H9 (cell line): ENCODE results near the gene MSI2. TPM values are rescaled to one million over a fixed set of nuclear protein-coding genes. Genes with fewer than 3 reads are reported as not detected.

Experiments
- DNase-seq: peaks from one replicate; pipeline ENCODE4 v3.0.0-alpha.2; 2017
- H2AFZ ChIP-seq: one replicate; pipeline ENCODE4 v1.6.1; 2013; ENCODE audit warnings: mild to moderate bottlenecking, low read length, control low read depth, moderate library complexity
- H2AK5ac ChIP-seq: 2 replicates; pipeline ENCODE4 v1.6.1; 2013; ENCODE audit warnings: low read length, control low read depth, mixed read lengths; ENCODE audit not compliant: insufficient read length
- H2BK120ac ChIP-seq: one replicate; pipeline ENCODE4 v1.6.1; 2013; ENCODE audit warnings: low read depth, mild to moderate bottlenecking, low read length, control low read depth, inconsistent platforms; ENCODE audit not compliant: poor library complexity, severe bottlenecking
- H2BK12ac ChIP-seq: 2 replicates; pipeline ENCODE4 v1.6.1; 2013; ENCODE audit warnings: low read length, control low read depth, mixed read lengths, low read depth; ENCODE audit not compliant: insufficient read length
- H2BK15ac ChIP-seq: 2 replicates; pipeline ENCODE4 v1.6.1; 2013; ENCODE audit warnings: low read depth, low read length, control low read depth
- H2BK20ac ChIP-seq: one replicate; pipeline ENCODE4 v1.6.1; 2013; ENCODE audit warnings: low read depth, mild to moderate bottlenecking, low read length, control low read depth, inconsistent platforms; ENCODE audit not compliant: poor library complexity, severe bottlenecking
- H2BK5ac ChIP-seq: 2 replicates; pipeline ENCODE4 v1.6.1; 2013; ENCODE audit warnings: low read length, control low read depth, mixed read lengths; ENCODE audit not compliant: insufficient read length
- H3K14ac ChIP-seq: 2 replicates; pipeline ENCODE4 v1.6.1; 2013; ENCODE audit warnings: low read length, control low read depth; ENCODE audit not compliant: insufficient read depth
- H3K18ac ChIP-seq: 2 replicates; pipeline ENCODE4 v1.6.1; 2013; ENCODE audit warnings: low read depth, mild to moderate bottlenecking, mixed read lengths, low read length, control low read depth; ENCODE audit not compliant: insufficient read length
- H3K23ac ChIP-seq: 2 replicates; pipeline ENCODE4 v1.6.1; 2013; ENCODE audit warnings: low read length, control low read depth, mixed read lengths, low read depth; ENCODE audit not compliant: insufficient read length
- H3K23me2 ChIP-seq: 2 replicates; pipeline ENCODE4 v1.6.1; 2013; ENCODE audit warnings: low read depth, mild to moderate bottlenecking, mixed read lengths, low read length, control low read depth; ENCODE audit not compliant: insufficient read length, poor library complexity, severe bottlenecking
- H3K27ac ChIP-seq: 2 replicates; pipeline ENCODE4 v1.5.1; 2013; ENCODE audit warnings: low read length, control low read depth, mixed read lengths, low read depth; ENCODE audit not compliant: insufficient read length
- H3K27me3 ChIP-seq: 2 replicates; pipeline ENCODE4 v1.6.1; 2013; ENCODE audit warnings: low read length, control low read depth, inconsistent platforms; ENCODE audit not compliant: insufficient read depth
- H3K4ac ChIP-seq: 2 replicates; pipeline ENCODE4 v1.6.1; 2013; ENCODE audit warnings: low read depth, mild to moderate bottlenecking, control low read depth, inconsistent platforms, low read length, moderate library complexity
- H3K4me1 ChIP-seq: 2 replicates; pipeline ENCODE4 v1.6.1; 2013; ENCODE audit warnings: low read length, control low read depth, inconsistent platforms; ENCODE audit not compliant: insufficient read depth
- H3K4me2 ChIP-seq: 2 replicates; pipeline ENCODE4 v1.6.1; 2013; ENCODE audit warnings: low read length, control low read depth, mixed read lengths; ENCODE audit not compliant: insufficient read length, insufficient read depth
- H3K56ac ChIP-seq: 2 replicates; pipeline ENCODE4 v1.6.1; 2013; ENCODE audit warnings: low read depth, mild to moderate bottlenecking, mixed read lengths, low read length, control low read depth; ENCODE audit not compliant: insufficient read length
- H3K79me1 ChIP-seq: 2 replicates; pipeline ENCODE4 v1.6.1; 2013; ENCODE audit warnings: low read depth, mild to moderate bottlenecking, moderate library complexity, low read length, control low read depth, inconsistent platforms; ENCODE audit not compliant: insufficient read depth, poor library complexity, severe bottlenecking
- H3K79me2 ChIP-seq: 2 replicates; pipeline ENCODE4 v1.6.1; 2013; ENCODE audit warnings: low read length, control low read depth, inconsistent platforms; ENCODE audit not compliant: insufficient read depth
- H3K9ac ChIP-seq: 2 replicates; pipeline ENCODE4 v1.6.1; 2013; ENCODE audit warnings: low read length, control low read depth, mixed read lengths; ENCODE audit not compliant: insufficient read length; ENCODE audit errors: extremely low read depth
- H3K9me3 ChIP-seq: one replicate; pipeline ENCODE4 v1.6.1; 2013; ENCODE audit warnings: low read depth, low read length, inconsistent platforms; ENCODE audit not compliant: control insufficient read depth
- H3T11ph ChIP-seq: one replicate; pipeline ENCODE4 v1.6.1; 2013; ENCODE audit warnings: mild to moderate bottlenecking, low read length, control low read depth, inconsistent platforms
- H4K20me1 ChIP-seq: one replicate; pipeline ENCODE4 v1.6.1; 2013; ENCODE audit not compliant: control insufficient read depth, insufficient read length, insufficient read depth
- H4K5ac ChIP-seq: 2 replicates; pipeline ENCODE4 v1.6.1; 2013; ENCODE audit warnings: low read depth, mild to moderate bottlenecking, mixed read lengths, low read length, control low read depth; ENCODE audit not compliant: insufficient read length
- H4K8ac ChIP-seq: replicated peaks from 2 replicates; pipeline ENCODE4 v1.6.1; 2013; ENCODE audit warnings: low read length, control low read depth, mixed read lengths, low read depth; ENCODE audit not compliant: insufficient read length
- H4K91ac ChIP-seq: 2 replicates; pipeline ENCODE4 v1.6.1; 2013; ENCODE audit warnings: low read depth, mild to moderate bottlenecking, moderate library complexity, mixed read lengths, low read length, control low read depth; ENCODE audit not compliant: insufficient read length
- H3K27ac Mint-ChIP-seq, 3 experiments: 2 replicates in 2 of 3; 3 replicates in 1 of 3; pipeline ENCODE4 v1.8.0; 2020 to 2021; ENCODE audit warnings: mixed read lengths in 3 of 3, mild to moderate bottlenecking in 1 of 3, moderate library complexity in 1 of 3
- H3K27me3 Mint-ChIP-seq: 2 replicates; pipeline ENCODE4 v1.8.0; 2021; ENCODE audit warnings: low read depth, mild to moderate bottlenecking, moderate library complexity, mixed read lengths
- H3K36me3 Mint-ChIP-seq, 3 experiments: 2 replicates in 2 of 3; 3 replicates in 1 of 3; pipeline ENCODE4 v1.8.0; 2020 to 2021; ENCODE audit warnings: low read depth in 3 of 3, mixed read lengths in 3 of 3; ENCODE audit not compliant: insufficient read depth in 1 of 3
- H3K4me1 Mint-ChIP-seq, 2 experiments: 2 replicates each; pipeline ENCODE4 v1.8.0; 2020; ENCODE audit warnings: mixed read lengths in 2 of 2
- H3K4me3 Mint-ChIP-seq, 2 experiments: 2 replicates in 1 of 2; 3 replicates in 1 of 2; pipeline ENCODE4 v1.8.0; 2020 to 2021; ENCODE audit warnings: mild to moderate bottlenecking in 2 of 2, mixed read lengths in 2 of 2, moderate library complexity in 1 of 2
- H3K9me3 Mint-ChIP-seq, 2 experiments: 2 replicates in 1 of 2; 3 replicates in 1 of 2; pipeline ENCODE4 v1.8.0; 2020; ENCODE audit warnings: mild to moderate bottlenecking in 2 of 2, mixed read lengths in 2 of 2, moderate library complexity in 1 of 2
- WGBS: extraction: QIAGEN DNeasy Blood & Tissue Kit; methylation state at CpG from one replicate; pipeline ENCODE4 v1.1.7; 2013; ENCODE audit warnings: missing lambda C conversion rate, low lambda C conversion rate, mixed read lengths; ENCODE audit not compliant: insufficient read length; ENCODE audit errors: extremely low coverage; 5-methylcytosine and 5-hydroxymethylcytosine counted together
- total RNA-seq: library from RNA; stranded (reverse); gene quantifications from 2 replicates; pipeline ENCODE4 v1.2.1, GENCODE V29; 2021
- TF ChIP-seq, protein P1 (sequence below): fragments of 200-600 bp; sonication (generic); conservative IDR thresholded peaks from 3 replicates; pipeline ENCODE4 v1.8.0; 2021; ENCODE audit warnings: antibody characterized with exemption, mild to moderate bottlenecking

The MSI2 gene
- total RNA-seq, 1 experiment from 2014 or later: 98.5 TPM

DNA sequence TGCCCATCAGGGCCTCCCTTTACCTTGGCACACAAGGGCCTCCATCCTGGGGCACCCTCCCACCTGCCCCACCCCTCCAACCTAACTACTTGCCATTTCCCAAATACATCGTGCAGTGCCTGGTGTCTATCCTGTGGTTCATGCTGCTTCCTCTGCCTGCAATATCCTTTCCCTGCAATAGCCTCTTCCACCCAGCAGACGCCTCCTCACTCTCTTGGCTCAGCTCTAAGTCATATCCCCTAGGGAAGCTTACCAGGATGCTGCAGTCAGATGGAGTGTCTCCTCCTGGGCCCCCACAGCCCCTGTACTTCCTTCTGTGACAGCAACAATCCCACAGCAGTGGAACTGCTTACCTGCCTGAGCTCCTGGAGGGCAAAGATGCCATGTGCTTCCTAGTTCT, 452.1 kb downstream of the MSI2 start:
- Histone ChIP-seq H3K23me2 (no peaks in the 10 kb centered on the region), H4K20me1 (no peaks in the 10 kb centered on the region), H3K4me2 (peak overlapping the region; percentile 42), H3K4me1 (no peaks in the 10 kb centered on the region), H3K9ac (no peak overlapping the region), H3K79me2 (no peaks in the 10 kb centered on the region), H4K5ac (no peak overlapping the region), H3K27ac (no peak overlapping the region), H4K8ac (no peak overlapping the region), H2BK20ac (no peak overlapping the region), H3K23ac (no peak overlapping the region), H3K79me1 (no peaks in the 10 kb centered on the region), H3K4ac (no peak overlapping the region), H2BK15ac (no peak overlapping the region), H3K56ac (no peak overlapping the region), H2BK120ac (no peak overlapping the region), H3K27me3 (no peaks in the 10 kb centered on the region; the same call in 1 of the 2 replicates), H2AK5ac (no peak overlapping the region), H3K14ac (no peak overlapping the region), H4K91ac (no peak overlapping the region), H2BK5ac (no peak overlapping the region), H3K9me3 (no peaks in the 10 kb centered on the region), H2BK12ac (no peak overlapping the region), H2AFZ (no peak overlapping the region), H3K18ac (no peak overlapping the region), H3T11ph (no peak overlapping the region)
- Mint-ChIP-seq H3K9me3 (no peaks in the 10 kb centered on the region), H3K4me1 (peaks cover 14 to 22% of the 10 kb centered on the region in 2 experiments), H3K27ac (no peak overlapping the region; a peak in 1 of 7 replicates), H3K4me3 (peak overlapping the region in 1 of 2 experiments; percentile 63; a peak in 2 of 5 replicates), H3K27me3 (peaks cover 34% of the 10 kb centered on the region), H3K36me3 (no peaks in the 10 kb centered on the region)
- DNase-seq: no peak
- no CpG with 5 or more reads among the region's 2 CpGs for WGBS
- TF ChIP-seq, protein P1, sequence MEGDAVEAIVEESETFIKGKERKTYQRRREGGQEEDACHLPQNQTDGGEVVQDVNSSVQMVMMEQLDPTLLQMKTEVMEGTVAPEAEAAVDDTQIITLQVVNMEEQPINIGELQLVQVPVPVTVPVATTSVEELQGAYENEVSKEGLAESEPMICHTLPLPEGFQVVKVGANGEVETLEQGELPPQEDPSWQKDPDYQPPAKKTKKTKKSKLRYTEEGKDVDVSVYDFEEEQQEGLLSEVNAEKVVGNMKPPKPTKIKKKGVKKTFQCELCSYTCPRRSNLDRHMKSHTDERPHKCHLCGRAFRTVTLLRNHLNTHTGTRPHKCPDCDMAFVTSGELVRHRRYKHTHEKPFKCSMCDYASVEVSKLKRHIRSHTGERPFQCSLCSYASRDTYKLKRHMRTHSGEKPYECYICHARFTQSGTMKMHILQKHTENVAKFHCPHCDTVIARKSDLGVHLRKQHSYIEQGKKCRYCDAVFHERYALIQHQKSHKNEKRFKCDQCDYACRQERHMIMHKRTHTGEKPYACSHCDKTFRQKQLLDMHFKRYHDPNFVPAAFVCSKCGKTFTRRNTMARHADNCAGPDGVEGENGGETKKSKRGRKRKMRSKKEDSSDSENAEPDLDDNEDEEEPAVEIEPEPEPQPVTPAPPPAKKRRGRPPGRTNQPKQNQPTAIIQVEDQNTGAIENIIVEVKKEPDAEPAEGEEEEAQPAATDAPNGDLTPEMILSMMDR: no peak; the same call in 2 of the 3 replicates
